Astrocyte (in vitro differentiated cells and primary cell): ENCODE results near the gene PKM. TPM values are rescaled to one million over a fixed set of nuclear protein-coding genes. Genes with fewer than 3 reads are reported as not detected.
A peak's percentile ranks its signal among the peaks of the same experiment; 100 is the strongest.

Experiments
- DNase-seq: peaks from one replicate; pipeline ENCODE4 v3.0.0-alpha.2; 2010; ENCODE audit warnings: low read depth
- FAIRE-seq: peaks from 2 replicates; lab custom pipeline; 2011; peaks lifted over from hg19 to GRCh38; lab: Jason Lieb, UNC
- H2AFZ ChIP-seq: 2 replicates; pipeline ENCODE4 v1.6.0; 2012; ENCODE audit warnings: low read depth, low read length, inconsistent platforms
- H3K27ac ChIP-seq: 2 replicates; pipeline ENCODE4 v1.5.1; 2011; ENCODE audit warnings: low read depth, low read length, inconsistent platforms
- H3K27me3 ChIP-seq: 2 replicates; pipeline ENCODE4 v1.6.0; 2011; ENCODE audit warnings: low read length, inconsistent platforms; ENCODE audit not compliant: insufficient read depth
- H3K36me3 ChIP-seq: 2 replicates; pipeline ENCODE4 v1.5.1; 2011; ENCODE audit warnings: low read length, inconsistent platforms; ENCODE audit not compliant: insufficient read depth
- H3K4me1 ChIP-seq: 2 replicates; pipeline ENCODE4 v1.5.1; 2011; ENCODE audit warnings: low read length, inconsistent platforms; ENCODE audit not compliant: insufficient read depth
- H3K4me2 ChIP-seq: 2 replicates; pipeline ENCODE4 v1.6.0; 2012; ENCODE audit warnings: low read length, inconsistent platforms
- H3K4me3 ChIP-seq: 2 replicates; pipeline ENCODE4 v1.5.1; 2011; ENCODE audit warnings: low read depth, mild to moderate bottlenecking, low read length, inconsistent platforms; ENCODE audit not compliant: insufficient read depth
- H3K79me2 ChIP-seq: 2 replicates; pipeline ENCODE4 v1.6.0; 2012; ENCODE audit warnings: mild to moderate bottlenecking, low read length, inconsistent platforms; ENCODE audit not compliant: insufficient read depth
- H3K9ac ChIP-seq: 2 replicates; pipeline ENCODE4 v1.6.0; 2012; ENCODE audit warnings: mild to moderate bottlenecking, low read length, inconsistent platforms
- H3K9me3 ChIP-seq: 2 replicates; pipeline ENCODE4 v1.5.1; 2012; ENCODE audit warnings: low read depth, mild to moderate bottlenecking, low read length, inconsistent platforms; ENCODE audit not compliant: insufficient read depth
- H4K20me1 ChIP-seq: 2 replicates; pipeline ENCODE4 v1.6.0; 2012; ENCODE audit warnings: low read length, inconsistent platforms; ENCODE audit not compliant: insufficient read depth
- H3K27ac Mint-ChIP-seq: one replicate; pipeline ENCODE4 v1.8.0; 2021; ENCODE audit warnings: mild to moderate bottlenecking, mixed read lengths; ENCODE audit not compliant: unreplicated experiment
- H3K27me3 Mint-ChIP-seq: one replicate; pipeline ENCODE4 v1.8.0; 2021; ENCODE audit warnings: low read depth, mixed read lengths; ENCODE audit not compliant: unreplicated experiment
- H3K36me3 Mint-ChIP-seq: one replicate; pipeline ENCODE4 v1.8.0; 2021; ENCODE audit warnings: low read depth, mixed read lengths; ENCODE audit not compliant: unreplicated experiment
- H3K4me1 Mint-ChIP-seq: one replicate; pipeline ENCODE4 v1.8.0; 2021; ENCODE audit warnings: low read depth, mixed read lengths; ENCODE audit not compliant: unreplicated experiment
- H3K4me3 Mint-ChIP-seq: one replicate; pipeline ENCODE4 v1.8.0; 2021; ENCODE audit warnings: mild to moderate bottlenecking, moderate library complexity, mixed read lengths; ENCODE audit not compliant: unreplicated experiment
- H3K9me3 Mint-ChIP-seq: one replicate; pipeline ENCODE4 v1.8.0; 2021; ENCODE audit warnings: mild to moderate bottlenecking, mixed read lengths; ENCODE audit not compliant: unreplicated experiment
- CTCF ChIP-seq: IDR thresholded peaks from 2 replicates; pipeline ENCODE4 v1.5.1; 2011; ENCODE audit warnings: low read depth, mild to moderate bottlenecking, inconsistent platforms, low read length, moderate library complexity; ENCODE audit not compliant: insufficient read depth
- EZH2 ChIP-seq: IDR thresholded peaks from 2 replicates; pipeline ENCODE4 v1.6.1; 2012; ENCODE audit warnings: mild to moderate bottlenecking, low read length, inconsistent platforms; ENCODE audit not compliant: insufficient read depth
- total RNA-seq: library from RNA; stranded (reverse); gene quantifications from 2 replicates; pipeline ENCODE4 v1.2.1, GENCODE V29; 2021

Gene PKM
- total RNA-seq, 1 donor from 2014 or later: 2,288 TPM

- Mint-ChIP-seq H3K4me1 (peaks cover 24% of the 10 kb centered on the region), H3K27me3 (no peaks in the 10 kb centered on the region), H3K36me3 (peaks cover 23% of the 10 kb centered on the region), H3K9me3 (no peaks in the 10 kb centered on the region), H3K27ac (peak overlapping the region; percentile 80), H3K4me3 (no peak overlapping the region)
- Histone ChIP-seq H3K9ac (no peak overlapping the region), H3K4me3 (no peak overlapping the region), H3K36me3 (peaks cover 53% of the 10 kb centered on the region), H3K79me2 (peaks cover 19% of the 10 kb centered on the region), H3K27ac (no peak overlapping the region), H4K20me1 (peaks cover 67% of the 10 kb centered on the region), H3K4me2 (peak overlapping the region; percentile 81), H3K9me3 (no peaks in the 10 kb centered on the region), H3K4me1 (peaks cover 11% of the 10 kb centered on the region), H3K27me3 (no peaks in the 10 kb centered on the region), H2AFZ (no peak overlapping the region)
- TF ChIP-seq EZH2 (no peak), CTCF (no peak)
- FAIRE-seq (no peak), DNase-seq (no peak)
These were observed 32.4 kb downstream of the PKM start for GRCh38 chr15:72198356-72199204.

GRCh38 chr15:72197460-72198355, 33.3 kb downstream of the PKM start, which contains the start of gene GRAMD2A:
Gene GRAMD2A, minus strand, starts transcription at chr15:72197787.
- peaks cover 16% of the 10 kb centered on the region for H3K36me3 Mint-ChIP-seq
- peak within 1 kb of the TSS; percentile 80 for H3K27ac Mint-ChIP-seq
- H3K4me1 Mint-ChIP-seq: peaks cover 16% of the 10 kb centered on the region
- peak within 1 kb of the TSS; percentile 34 for H2AFZ ChIP-seq
- H3K9me3 Mint-ChIP-seq: no peaks in the 10 kb centered on the region
- H3K79me2 ChIP-seq: peaks cover 14% of the 10 kb centered on the region
- H3K4me3 ChIP-seq: no peak within 1 kb of the TSS
- DNase-seq (peak; percentile 21), FAIRE-seq (no peak)
- peaks cover 7% of the 10 kb centered on the region for H3K4me1 ChIP-seq
- H3K27me3 ChIP-seq: no peaks in the 10 kb centered on the region
- H3K4me2 ChIP-seq: peak within 1 kb of the TSS; percentile 81
- no peaks in the 10 kb centered on the region for H3K9me3 ChIP-seq
- peaks cover 44% of the 10 kb centered on the region for H3K36me3 ChIP-seq
- H3K27me3 Mint-ChIP-seq: no peaks in the 10 kb centered on the region
- TF ChIP-seq CTCF (no peak), EZH2 (no peak)
- no peak within 1 kb of the TSS for H3K9ac ChIP-seq
- no peak within 1 kb of the TSS for H3K27ac ChIP-seq
- H4K20me1 ChIP-seq: peaks cover 58% of the 10 kb centered on the region
- peak within 1 kb of the TSS; percentile 64 for H3K4me3 Mint-ChIP-seq
